ENCODE measurements around the gene CRACDL.

- TF ChIP-seq CTCF (CRISPR knock-in tag; IDR thresholded peaks at IDR 0.05) (no peak), PAX8 (CRISPR knock-in tag; IDR thresholded peaks at IDR 0.05; ENCODE audit: borderline replicate concordance) (no peak), ZNF329 (CRISPR knock-in tag; IDR thresholded peaks at IDR 0.05; ENCODE audit: low read depth) (no peak), ZNF687 (CRISPR knock-in tag; IDR thresholded peaks at IDR 0.05) (no peak), ZNF143 (CRISPR knock-in tag; IDR thresholded peaks at IDR 0.05) (no peak), ZNF263 (CRISPR knock-in tag; IDR thresholded peaks at IDR 0.05) (no peak)
These were observed 42.1 kb downstream of the CRACDL start for GRCh38 chr2:98893911-98894321.
